GM18526 (cell line): ENCODE data around the gene VKORC1.
A peak's percentile ranks its signal among the peaks of the same experiment; 100 is the strongest.

ENCODE experiments used
- POLR2A ChIP-seq: IDR thresholded peaks from 3 replicates; pipeline ENCODE4 v1.6.1; 2011; ENCODE audit not compliant: insufficient read length; ENCODE audit errors: extremely low read depth

Gene VKORC1

DNA sequence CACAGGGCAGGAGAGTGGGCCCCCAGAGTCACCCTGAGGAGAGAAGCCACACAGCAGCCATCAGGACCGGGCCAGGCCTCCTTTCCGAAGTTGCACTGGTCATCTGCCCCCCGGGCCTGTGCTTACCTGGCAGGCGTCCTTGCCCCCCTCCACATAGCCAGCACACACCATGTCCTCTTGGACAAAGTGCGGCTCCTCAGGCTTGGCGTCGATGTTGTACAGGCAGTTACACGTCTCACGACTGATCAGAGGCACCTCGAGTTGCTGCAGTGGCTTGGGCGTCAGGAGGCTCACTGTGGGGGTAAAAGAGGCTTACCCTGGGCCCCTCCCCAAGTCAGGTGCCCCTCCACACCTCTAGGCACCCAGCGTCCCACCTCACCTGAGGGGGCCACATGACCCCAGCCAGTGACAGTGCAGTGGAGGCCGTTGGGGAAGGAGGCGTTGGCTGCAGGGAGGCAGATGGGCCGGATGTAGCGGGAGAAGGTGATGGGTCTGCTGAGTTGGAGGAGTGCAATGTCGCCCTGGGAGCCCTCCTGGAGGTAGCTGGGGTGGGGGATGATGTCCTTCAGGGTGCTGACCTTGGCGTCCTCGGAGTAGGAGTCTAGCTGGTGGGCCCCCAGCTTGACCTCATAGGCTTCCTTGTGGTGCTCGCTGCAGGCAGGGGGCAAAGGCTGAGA is 37.8 kb upstream of the VKORC1 start:
- no peak for TF ChIP-seq POLR2A

DNA sequence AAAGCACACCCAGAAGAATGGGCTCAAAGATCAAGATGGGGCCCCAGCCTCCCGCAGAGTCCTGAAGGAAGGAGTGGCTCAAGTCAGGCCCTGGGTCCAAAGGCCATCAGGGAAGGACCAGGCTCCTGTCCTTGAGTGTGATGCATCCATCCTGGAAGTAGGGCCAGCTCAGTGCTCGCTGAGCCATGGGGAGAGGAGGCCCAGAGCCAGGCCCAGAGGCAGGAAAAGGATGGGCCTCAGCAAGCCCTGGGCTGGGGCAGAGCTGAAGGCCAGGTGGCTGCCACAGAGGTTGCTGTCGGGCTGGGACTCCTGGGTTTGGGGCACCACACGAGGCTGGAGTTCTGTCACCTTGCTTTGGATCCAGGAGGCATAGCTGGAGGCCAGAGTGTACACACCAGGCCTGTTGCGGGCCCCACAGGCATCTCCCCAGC is 37.3 kb upstream of the VKORC1 start:
- TF ChIP-seq POLR2A = no peak

DNA sequence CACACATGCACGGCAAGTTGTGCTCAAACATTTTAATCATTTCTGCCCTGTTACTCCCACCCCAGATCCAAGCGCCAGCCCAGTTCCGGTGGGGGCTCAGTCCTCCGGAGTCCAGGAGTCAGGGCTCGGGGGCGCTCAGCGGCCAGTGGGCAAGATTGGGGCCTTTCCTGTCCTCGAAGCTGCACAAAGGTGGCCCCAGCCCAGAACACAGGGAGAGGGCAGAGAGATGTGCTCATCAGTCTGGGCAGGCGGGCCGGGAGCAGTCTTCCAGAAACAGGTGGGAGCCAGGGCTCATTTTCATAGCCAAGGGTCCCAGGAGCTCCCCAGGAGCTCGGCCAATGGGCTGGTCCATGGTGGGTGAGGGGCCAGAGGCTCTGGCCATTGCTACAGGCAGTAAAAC is 36.8 kb upstream of the VKORC1 start:
- no peak for TF ChIP-seq POLR2A

DNA sequence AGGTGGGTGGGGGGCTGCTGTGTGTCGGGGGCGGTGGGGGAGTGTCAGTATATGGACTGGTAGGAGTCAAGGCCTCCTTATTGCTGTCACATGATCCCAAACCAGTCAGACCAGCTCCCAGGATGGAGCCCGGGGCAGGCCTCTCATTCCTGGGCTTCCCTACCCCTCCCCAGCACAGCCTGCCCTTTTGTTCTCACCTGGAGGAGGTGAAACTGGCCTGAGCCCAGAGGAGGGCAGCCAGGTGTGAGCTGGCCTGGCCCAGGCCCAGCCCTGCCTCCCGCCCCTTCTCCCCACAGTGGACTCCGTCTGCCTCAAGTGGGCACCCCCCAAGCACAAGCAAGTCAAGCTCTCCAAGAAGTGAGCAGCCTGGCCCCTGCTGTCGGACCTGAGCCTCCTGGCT is 36.3 kb upstream of the VKORC1 start:
- TF ChIP-seq POLR2A = no peak

DNA sequence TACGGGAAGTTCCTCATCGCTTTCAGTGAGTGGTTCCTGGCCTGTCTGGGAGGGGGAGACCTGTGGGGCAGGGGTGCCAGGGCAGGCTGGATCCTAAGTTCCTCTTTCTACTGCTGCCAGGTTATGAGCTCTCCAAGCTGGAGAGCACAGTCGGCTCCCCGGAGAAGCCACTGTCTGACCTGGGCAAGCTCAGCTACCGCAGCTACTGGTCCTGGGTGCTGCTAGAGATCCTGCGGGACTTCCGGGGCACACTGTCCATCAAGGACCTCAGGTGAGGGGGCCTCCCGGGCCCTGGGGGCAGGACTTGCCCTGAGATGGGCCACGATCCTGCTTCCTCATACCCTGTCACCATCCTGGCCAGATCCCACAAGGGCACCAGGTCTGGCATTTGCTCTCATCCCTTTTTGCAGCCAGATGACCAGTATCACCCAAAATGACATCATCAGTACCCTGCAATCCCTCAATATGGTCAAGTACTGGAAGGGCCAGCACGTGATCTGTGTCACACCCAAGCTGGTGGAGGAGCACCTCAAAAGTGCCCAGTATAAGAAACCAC is 35.8 kb upstream of the VKORC1 start:
- no peak for TF ChIP-seq POLR2A

DNA sequence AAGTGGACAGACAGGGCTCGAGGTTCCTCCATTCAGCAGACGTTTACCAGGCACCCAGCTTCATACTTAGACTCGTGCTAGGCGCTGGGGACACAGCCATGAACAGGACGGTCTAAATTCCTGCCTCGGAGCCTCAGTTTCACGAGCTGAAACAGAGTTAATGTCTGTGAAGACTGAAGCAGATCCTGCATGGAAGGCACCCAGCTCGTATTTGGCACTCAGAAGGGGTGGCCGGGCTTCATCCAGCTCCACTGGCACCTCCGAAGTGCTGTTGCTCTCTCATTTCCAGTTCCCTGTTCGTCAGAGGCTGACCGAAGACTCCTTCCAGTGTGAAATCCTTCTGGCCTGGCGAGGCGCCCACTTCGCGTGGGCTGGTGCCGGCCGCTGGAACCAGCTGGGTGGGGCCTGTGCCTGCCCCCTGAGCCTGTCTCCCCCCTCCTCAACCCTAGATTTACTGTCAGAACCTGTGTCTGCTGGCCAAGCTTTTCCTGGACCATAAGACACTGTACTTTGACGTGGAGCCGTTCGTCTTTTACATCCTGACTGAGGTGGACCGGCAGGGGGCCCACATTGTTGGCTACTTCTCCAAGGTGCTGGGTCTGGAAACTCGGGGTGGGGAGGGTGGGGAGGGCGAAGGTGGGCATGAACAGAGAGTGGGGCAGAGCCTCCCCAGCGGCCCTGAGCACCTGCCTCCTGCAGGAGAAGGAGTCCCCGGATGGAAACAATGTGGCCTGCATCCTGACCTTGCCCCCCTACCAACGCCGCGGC is 35.2 kb upstream of the VKORC1 start:
- TF ChIP-seq POLR2A = no peak

DNA sequence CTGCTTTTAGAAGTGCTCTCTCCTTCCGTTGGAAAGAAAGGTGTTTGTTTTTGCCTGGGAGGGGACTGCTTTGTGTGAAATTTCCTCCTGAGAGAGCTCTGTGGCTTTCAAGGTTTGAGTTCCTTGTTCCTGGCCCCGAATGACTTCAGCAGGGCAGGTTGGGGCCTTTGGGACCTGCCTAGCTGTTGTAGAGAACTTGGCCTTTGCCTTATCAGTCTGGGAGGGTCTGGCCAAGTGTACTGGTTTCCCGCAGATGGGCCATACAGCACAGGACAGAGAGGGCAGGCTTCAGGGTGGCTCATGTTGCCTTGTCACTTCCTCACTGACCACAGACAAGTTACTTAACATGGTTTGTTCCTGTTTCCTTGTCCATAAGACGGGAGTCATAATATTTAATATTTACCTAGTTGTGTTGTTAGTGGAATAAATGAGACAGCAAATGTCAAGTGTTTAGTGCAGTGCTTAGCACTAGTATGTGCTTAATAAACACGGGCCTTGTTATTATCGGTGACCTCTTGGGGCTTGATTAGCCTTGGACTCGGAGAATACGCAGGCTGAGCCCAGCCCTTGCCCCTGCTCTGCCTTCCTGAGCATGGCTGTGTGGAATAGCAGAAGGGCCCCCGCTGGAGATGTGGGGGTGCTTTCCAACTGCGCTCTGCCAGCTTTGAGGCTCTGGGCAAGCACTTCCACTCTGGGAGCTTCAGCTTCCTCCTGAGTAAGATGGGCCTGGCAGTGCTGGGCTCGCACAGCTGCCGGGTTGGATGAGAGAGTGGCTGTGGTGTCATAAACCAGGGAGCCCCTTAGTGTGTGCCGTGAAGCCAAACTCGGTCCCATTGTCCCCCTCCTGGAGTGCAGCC is 34.3 kb upstream of the VKORC1 start:
- TF ChIP-seq POLR2A = no peak

DNA sequence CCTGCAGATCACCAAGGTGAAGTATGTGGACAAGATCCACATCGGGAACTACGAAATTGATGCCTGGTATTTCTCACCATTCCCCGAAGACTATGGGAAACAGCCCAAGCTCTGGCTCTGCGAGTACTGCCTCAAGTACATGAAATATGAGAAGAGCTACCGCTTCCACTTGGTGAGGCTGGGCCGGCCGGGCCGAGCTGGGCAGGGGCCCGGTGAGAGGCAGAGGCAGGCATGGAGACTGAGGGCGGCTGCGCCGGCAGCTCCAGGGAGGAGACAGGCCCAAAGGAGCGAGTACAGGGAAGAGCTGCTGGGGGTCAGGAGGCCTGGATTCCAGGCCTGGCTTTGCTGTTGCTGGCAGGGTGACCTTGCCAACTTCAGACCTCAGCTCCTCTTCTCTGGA is 32.6 kb upstream of the VKORC1 start:
- TF ChIP-seq POLR2A = no peak

DNA sequence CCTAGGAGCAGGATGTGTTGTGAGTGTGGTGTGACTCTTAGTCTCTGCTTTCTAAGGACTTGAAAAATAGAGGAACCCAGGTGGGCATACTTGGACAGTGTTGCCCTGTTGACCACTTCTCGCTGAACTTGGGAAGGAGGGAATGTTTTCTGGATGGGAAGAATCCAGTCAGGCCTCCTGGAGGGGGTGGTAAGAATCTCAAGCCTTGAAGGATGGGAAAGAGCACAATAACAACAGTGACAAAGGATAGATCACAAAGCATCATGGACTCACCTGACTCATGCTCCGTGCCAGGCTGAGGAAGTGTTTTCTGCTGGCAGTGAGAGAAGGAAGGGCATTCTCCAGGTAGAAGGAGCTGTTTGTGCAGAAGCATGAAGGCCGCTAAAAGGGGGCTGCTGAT is 31.2 kb upstream of the VKORC1 start:
- no peak for TF ChIP-seq POLR2A

DNA sequence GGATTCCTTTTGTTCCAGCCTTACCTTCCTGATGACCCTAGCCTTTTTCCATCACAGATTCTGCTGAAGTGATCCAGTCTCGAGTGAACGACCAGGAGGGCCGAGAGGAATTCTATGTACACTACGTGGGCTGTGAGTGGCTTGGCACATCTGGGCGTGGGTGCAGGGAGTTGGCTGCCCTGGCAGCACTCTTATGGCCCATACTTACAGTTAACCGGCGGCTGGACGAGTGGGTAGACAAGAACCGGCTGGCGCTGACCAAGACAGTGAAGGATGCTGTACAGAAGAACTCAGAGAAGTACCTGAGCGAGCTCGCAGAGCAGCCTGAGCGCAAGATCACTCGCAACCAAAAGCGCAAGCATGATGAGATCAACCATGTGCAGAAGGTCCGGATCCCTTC is 25.5 kb upstream of the VKORC1 start:
- TF ChIP-seq POLR2A = no peak

DNA sequence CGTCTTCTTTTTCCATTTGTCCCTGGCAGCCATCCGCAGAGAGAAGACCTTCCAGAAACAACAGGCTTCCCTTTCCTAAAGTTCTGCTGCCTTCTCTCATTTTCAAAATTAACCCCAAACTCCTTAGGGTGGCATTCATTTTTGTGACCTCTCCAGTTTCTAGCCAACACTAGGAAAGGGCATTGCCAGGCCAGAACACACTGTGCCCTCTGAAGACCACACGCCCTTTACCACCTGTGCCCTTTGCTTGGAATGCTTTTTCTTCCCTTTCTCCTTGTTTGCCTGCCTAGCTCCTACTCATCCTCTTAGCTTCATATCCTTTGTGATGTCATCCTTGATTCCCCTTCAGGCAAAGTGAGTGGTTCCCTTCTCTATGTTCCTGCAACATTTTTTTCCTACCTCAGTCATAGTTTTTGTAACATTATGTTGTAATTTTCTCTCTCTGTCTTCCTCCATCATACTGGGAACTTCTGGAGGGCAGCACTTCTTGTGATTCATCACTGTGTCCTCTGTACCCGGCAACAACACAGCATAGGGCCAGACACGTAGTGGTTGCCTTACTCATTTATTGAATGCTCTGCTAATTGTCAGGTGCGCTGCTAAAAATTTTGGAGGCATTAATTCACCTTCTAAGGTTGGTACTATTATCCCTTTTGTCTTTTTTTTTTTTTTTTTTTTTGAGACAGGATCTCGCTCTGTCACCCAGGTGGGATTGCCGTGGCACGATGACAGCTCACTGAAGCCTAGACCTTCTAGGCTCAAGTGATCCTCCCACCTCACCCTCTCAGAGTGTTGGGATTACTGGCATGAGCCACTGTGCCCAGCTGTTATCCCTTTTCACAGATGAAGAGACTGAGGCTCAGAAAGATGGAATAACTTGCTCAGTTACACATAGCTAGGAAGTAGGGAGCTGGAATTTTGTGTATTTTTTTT is 23.9 kb upstream of the VKORC1 start:
- no peak for TF ChIP-seq POLR2A

DNA sequence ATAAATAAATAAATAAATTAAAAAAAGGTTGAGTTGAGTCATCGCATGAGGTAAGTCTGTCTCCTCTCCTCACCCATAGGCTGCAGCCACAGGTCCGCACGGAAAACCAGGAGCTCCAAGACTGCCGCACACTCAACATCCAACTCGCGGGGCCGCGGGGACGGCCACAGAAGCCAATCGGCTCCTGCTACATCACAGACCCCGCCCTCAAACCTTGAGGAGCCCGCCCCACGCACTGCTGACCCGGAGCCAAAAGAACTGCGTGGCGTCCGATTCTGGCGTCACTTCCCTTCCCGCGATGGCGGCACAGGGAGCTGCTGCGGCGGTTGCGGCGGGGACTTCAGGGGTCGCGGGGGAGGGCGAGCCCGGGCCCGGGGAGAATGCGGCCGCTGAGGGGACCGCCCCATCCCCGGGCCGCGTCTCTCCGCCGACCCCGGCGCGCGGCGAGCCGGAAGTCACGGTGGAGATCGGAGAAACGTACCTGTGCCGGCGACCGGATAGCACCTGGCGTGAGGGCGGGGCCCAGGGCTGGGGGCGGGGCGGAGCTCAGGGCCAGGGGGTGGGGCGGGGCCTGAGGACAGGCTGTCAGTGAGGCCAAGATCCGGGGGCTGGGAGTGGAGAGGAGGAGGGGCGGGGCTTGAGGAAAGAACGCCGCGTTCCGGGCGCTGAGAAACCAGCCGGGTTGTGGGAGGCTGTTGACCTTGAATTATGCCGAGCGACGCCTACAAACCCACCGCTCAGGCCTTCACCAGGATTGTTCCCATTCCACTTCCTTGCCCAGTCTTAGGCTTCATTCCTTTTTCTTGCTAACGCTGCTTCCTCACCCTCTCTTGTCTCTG is 23.0 kb upstream of the VKORC1 start, which contains the start of gene KAT8:
Gene KAT8 (plus strand): TSS at position 281 of the 839 bp plus-strand sequence. CDS start 18 bp downstream, at position 299.
- TF ChIP-seq POLR2A = peak; percentile 84

DNA sequence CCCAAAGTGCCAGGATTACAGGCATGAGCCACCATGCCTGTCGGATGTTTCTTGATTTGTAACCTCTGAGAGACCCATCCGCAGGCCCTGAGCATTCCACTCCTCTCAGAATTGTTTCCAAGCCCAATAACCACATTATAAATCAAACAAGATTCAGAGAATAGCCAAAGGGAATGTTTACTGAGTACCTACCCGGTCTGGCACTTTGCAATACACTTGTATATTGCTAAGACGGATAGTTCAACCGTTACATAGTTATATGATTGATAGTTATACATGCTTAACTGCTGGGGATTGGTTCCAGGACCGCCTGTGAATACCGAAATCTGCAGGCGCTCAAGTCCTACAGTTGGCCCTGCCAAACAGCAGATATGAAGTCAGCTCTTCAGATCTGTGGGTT is 19.9 kb upstream of the VKORC1 start:
- no peak for TF ChIP-seq POLR2A
